GM18520 (cell line): ENCODE data around the gene PRKG1.
"Not testable (repeated sequence)": the region's sequence is repeated elsewhere in the genome, so short reads cannot be mapped to it uniquely, and the experiment has no call there.

Experiments used
- ATAC-seq: cut with Tn5 transposase; IDR thresholded peaks from one replicate; pipeline ENCODE4 v1.9.1; 2021; ENCODE audit not compliant: unreplicated experiment

PRKG1 gene

GRCh38 chr10:51112013-51112412, 37.7 kb downstream of the PRKG1 start:
- no peak for ATAC-seq

- ATAC-seq = no peak
Measured at GRCh38 chr10:51113007-51113406, 38.7 kb downstream of the PRKG1 start.

GRCh38 chr10:51117053-51117660, 42.9 kb downstream of the PRKG1 start:
- ATAC-seq = no peak

GRCh38 chr10:51117794-51118193, 43.5 kb downstream of the PRKG1 start:
- ATAC-seq = no peak

- no peak for ATAC-seq
Measured at GRCh38 chr10:51119441-51119840, 45.2 kb downstream of the PRKG1 start.

- no peak for ATAC-seq
Measured at GRCh38 chr10:51121861-51122260, 47.6 kb downstream of the PRKG1 start.

GRCh38 chr10:51124852-51125251, 50.6 kb downstream of the PRKG1 start:
- ATAC-seq = no peak

GRCh38 chr10:51125518-51125917, 51.2 kb downstream of the PRKG1 start:
- no peak for ATAC-seq

- no peak for ATAC-seq
Measured at GRCh38 chr10:51129946-51130544, 55.8 kb downstream of the PRKG1 start.

- ATAC-seq = no peak
Measured at GRCh38 chr10:51137756-51138529, 63.7 kb downstream of the PRKG1 start.

GRCh38 chr10:51139176-51139575, 64.9 kb downstream of the PRKG1 start:
- no peak for ATAC-seq

- ATAC-seq = no peak
Measured at GRCh38 chr10:51141010-51141409, 66.7 kb downstream of the PRKG1 start.

- no peak for ATAC-seq
Measured at GRCh38 chr10:51144161-51144781, 70.0 kb downstream of the PRKG1 start.

GRCh38 chr10:51145375-51145774, 71.1 kb downstream of the PRKG1 start:
- no peak for ATAC-seq

GRCh38 chr10:51147644-51148399, 73.5 kb downstream of the PRKG1 start:
- no peak for ATAC-seq

- ATAC-seq = no peak
Measured at GRCh38 chr10:51156926-51157325, 82.6 kb downstream of the PRKG1 start.

GRCh38 chr10:51158832-51159231, 84.5 kb downstream of the PRKG1 start:
- no peak for ATAC-seq

GRCh38 chr10:51159841-51160240, 85.6 kb downstream of the PRKG1 start:
- ATAC-seq = no peak

GRCh38 chr10:51162002-51162401, 87.7 kb downstream of the PRKG1 start:
- no peak for ATAC-seq

GRCh38 chr10:51163380-51164049, 89.2 kb downstream of the PRKG1 start:
- not testable (repeated sequence) for ATAC-seq
